K562 (cell line): ENCODE results near the gene CLEC2D. TPM values are rescaled to one million over a fixed set of nuclear protein-coding genes. Genes with fewer than 3 reads are reported as not detected.
A peak's percentile ranks its signal among the peaks of the same experiment; 100 is the strongest.

ENCODE experiments used
- CREBBP ChIP-seq: IDR thresholded peaks from one replicate; pipeline ENCODE4 v1.6.1; 2012; ENCODE audit warnings: low read depth, mild to moderate bottlenecking, control low read depth, inconsistent platforms, low read length
- GABPA ChIP-seq: fragments of 200-800 bp; sonication (Bioruptor generic); conservative IDR thresholded peaks from 2 replicates; pipeline ENCODE4 v1.6.1; 2016; ENCODE audit warnings: low read depth, missing genetic modification characterization, missing compliant biosample characterization
- HDAC6 ChIP-seq: IDR thresholded peaks from 2 replicates; pipeline ENCODE4 v1.6.1; 2012; ENCODE audit warnings: low read depth, mild to moderate bottlenecking, control low read depth, inconsistent platforms, low read length, moderate library complexity
- HIVEP1 ChIP-seq: fragments of 250-450 bp; sonication (Bioruptor Pico); IDR thresholded peaks from 2 replicates; pipeline ENCODE4 v1.4.0; 2020; ENCODE audit warnings: mild to moderate bottlenecking
- KAT8 ChIP-seq: fragments of 450-650 bp; IDR thresholded peaks from 2 replicates; pipeline ENCODE4 v1.6.1; 2016; ENCODE audit warnings: low read depth, mild to moderate bottlenecking
- KLF16 ChIP-seq: IDR thresholded peaks from 2 replicates; pipeline ENCODE4 v1.6.1; 2016; ENCODE audit warnings: antibody characterized with exemption
- MCM7 ChIP-seq, 2 experiments: fragments of 450-650 bp; IDR thresholded peaks; 2 replicates each; pipeline ENCODE4 v1.6.1; 2016 to 2018
- RB1 ChIP-seq: fragments of 450-650 bp; IDR thresholded peaks from 2 replicates; pipeline ENCODE4 v1.6.1; 2017; ENCODE audit warnings: low read depth, mild to moderate bottlenecking
- SREBF2 ChIP-seq: sonication (generic); formaldehyde crosslinking; IDR thresholded peaks from 2 replicates; pipeline ENCODE4 v1.4.0; 2020; ENCODE audit warnings: mild to moderate bottlenecking, missing genetic modification reagents
- TAF1 ChIP-seq: IDR thresholded peaks from 2 replicates; pipeline ENCODE4 v1.6.1; 2011; ENCODE audit warnings: mild to moderate bottlenecking, low read length, moderate library complexity; ENCODE audit not compliant: insufficient read depth, control insufficient read depth, severe bottlenecking; ENCODE audit errors: extremely low read depth
- TOE1 ChIP-seq, 2 experiments: fragments of 450-650 bp in 1 of 2; sonication (generic) in 1 of 2; formaldehyde crosslinking in 1 of 2; IDR thresholded peaks; 2 replicates each; pipeline versions ENCODE4 v1.7.1 to v1.8.0; 2016 to 2022; ENCODE audit warnings: borderline replicate concordance in 2 of 2, mild to moderate bottlenecking in 2 of 2, antibody characterized with exemption in 1 of 2, inconsistent platforms in 1 of 2, low read depth in 1 of 2, missing genetic modification reagents in 1 of 2, moderate library complexity in 1 of 2
- ZNF212 ChIP-seq: fragments of 450-650 bp; formaldehyde crosslinking; IDR thresholded peaks from 2 replicates; pipeline ENCODE4 v1.4.0; 2020; ENCODE audit warnings: mild to moderate bottlenecking
- ZNF311 ChIP-seq: fragments of 250-450 bp; sonication (Bioruptor Pico); IDR thresholded peaks from 2 replicates; pipeline ENCODE4 v1.4.0; 2020; ENCODE audit warnings: mild to moderate bottlenecking, moderate library complexity
- ZNF436 ChIP-seq: fragments of 250-450, 450-650 bp; sonication (Bioruptor Pico); formaldehyde crosslinking; IDR thresholded peaks from 2 replicates; pipeline ENCODE4 v1.7.0; 2020; ENCODE audit warnings: mild to moderate bottlenecking
- polyA plus RNA-seq, 8 experiments: library from polyadenylated mRNA; depleted of rRNA in 4 of 8; stranded (reverse) in 5 of 8; unstranded in 3 of 8; fragments of >200 nt; fragmentation: Nextera tagmentation in 2 of 8; fragmentation: Illumina TruSeq in 1 of 8; extraction: Ambion mirVana in 2 of 8; extraction: Trizol in 1 of 8; gene quantifications; 2 replicates each; pipeline versions ENCODE4 v1.2.1 to v1.2.3, GENCODE V29; 2011 to 2014; ENCODE audit warnings: inconsistent platforms in 1 of 8, missing spikeins in 1 of 8
- total RNA-seq, 7 experiments: library from RNA; depleted of rRNA in 6 of 7; stranded (reverse); fragments of >200 nt in 6 of 7; fragmentation: Illumina TruSeq in 2 of 7; extraction: Trizol in 2 of 7; gene quantifications; 2 replicates each; pipeline versions ENCODE4 v1.2.1 to v1.2.3, GENCODE V29; 2011 to 2021; ENCODE audit warnings: low replicate concordance in 1 of 7
- TF ChIP-seq, protein P1 (sequence below), 2 experiments: fragments of 450-650 bp; IDR thresholded peaks; 2 replicates each; pipeline ENCODE4 v1.6.1; 2016; ENCODE audit warnings: mild to moderate bottlenecking in 2 of 2, borderline replicate concordance in 1 of 2, low read depth in 1 of 2, moderate library complexity in 1 of 2
- TF ChIP-seq, protein P2 (sequence below): sonication (generic); formaldehyde crosslinking; IDR thresholded peaks from 2 replicates; pipeline ENCODE4 v1.8.0; 2022; ENCODE audit warnings: missing genetic modification reagents, mild to moderate bottlenecking, moderate library complexity, borderline replicate concordance
- TF ChIP-seq, protein P3 (sequence below): sonication (generic); formaldehyde crosslinking; IDR thresholded peaks from 2 replicates; pipeline ENCODE4 v1.8.0; 2022; ENCODE audit warnings: mild to moderate bottlenecking, low read depth, missing genetic modification reagents

The CLEC2D gene
- total and polyA plus RNA-seq, 9 of the 15 experiments (the other 6 are each of a cell fraction or from before 2014, with no cell fraction given) = 1.4 to 5.0 (median 2.2) TPM

DNA sequence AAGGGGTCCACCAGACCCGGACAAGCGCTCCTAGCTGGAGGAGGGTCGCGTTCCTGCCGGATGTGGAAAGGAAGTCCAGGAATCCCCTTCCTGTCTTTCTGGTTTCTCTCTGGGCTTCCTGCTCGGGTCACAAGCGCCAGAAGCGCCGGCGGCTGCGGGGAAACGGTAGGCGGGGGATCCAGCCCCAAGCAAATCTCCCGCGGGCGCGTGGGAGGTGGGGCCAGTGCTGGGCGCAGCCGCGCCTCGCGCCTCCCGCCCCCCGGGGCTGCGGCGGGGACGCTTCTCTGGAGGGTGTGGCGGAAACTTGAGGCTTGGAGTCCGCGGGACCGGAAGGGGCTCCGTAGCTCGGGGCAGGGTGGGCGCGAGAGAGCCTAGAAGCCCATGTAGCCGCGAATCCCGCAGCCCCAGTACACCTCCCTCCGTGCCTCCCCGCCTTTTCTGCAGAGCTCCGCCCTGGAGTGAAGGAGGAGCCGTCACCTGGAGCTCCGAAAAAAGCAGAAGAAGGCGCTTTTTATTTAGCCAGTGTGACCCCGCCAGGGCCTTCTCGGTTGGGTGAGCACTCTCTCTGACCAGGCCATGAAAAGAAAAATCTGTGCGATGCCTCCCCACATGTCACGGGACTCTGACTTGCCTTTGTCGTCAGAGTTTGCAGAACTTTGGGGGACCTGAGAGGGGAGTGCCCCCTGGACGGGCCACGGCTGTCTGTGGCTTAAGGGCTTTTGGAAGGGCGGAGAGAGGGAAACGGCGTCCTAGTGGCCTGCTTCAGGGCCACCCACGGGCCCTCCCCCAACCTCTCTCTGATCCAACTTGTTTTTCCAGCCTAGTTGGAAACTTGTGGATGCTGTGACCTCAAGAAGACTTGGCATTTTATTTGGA lies 21.4 kb upstream of the CLEC2D start (continued):
- TF ChIP-seq, protein P1, sequence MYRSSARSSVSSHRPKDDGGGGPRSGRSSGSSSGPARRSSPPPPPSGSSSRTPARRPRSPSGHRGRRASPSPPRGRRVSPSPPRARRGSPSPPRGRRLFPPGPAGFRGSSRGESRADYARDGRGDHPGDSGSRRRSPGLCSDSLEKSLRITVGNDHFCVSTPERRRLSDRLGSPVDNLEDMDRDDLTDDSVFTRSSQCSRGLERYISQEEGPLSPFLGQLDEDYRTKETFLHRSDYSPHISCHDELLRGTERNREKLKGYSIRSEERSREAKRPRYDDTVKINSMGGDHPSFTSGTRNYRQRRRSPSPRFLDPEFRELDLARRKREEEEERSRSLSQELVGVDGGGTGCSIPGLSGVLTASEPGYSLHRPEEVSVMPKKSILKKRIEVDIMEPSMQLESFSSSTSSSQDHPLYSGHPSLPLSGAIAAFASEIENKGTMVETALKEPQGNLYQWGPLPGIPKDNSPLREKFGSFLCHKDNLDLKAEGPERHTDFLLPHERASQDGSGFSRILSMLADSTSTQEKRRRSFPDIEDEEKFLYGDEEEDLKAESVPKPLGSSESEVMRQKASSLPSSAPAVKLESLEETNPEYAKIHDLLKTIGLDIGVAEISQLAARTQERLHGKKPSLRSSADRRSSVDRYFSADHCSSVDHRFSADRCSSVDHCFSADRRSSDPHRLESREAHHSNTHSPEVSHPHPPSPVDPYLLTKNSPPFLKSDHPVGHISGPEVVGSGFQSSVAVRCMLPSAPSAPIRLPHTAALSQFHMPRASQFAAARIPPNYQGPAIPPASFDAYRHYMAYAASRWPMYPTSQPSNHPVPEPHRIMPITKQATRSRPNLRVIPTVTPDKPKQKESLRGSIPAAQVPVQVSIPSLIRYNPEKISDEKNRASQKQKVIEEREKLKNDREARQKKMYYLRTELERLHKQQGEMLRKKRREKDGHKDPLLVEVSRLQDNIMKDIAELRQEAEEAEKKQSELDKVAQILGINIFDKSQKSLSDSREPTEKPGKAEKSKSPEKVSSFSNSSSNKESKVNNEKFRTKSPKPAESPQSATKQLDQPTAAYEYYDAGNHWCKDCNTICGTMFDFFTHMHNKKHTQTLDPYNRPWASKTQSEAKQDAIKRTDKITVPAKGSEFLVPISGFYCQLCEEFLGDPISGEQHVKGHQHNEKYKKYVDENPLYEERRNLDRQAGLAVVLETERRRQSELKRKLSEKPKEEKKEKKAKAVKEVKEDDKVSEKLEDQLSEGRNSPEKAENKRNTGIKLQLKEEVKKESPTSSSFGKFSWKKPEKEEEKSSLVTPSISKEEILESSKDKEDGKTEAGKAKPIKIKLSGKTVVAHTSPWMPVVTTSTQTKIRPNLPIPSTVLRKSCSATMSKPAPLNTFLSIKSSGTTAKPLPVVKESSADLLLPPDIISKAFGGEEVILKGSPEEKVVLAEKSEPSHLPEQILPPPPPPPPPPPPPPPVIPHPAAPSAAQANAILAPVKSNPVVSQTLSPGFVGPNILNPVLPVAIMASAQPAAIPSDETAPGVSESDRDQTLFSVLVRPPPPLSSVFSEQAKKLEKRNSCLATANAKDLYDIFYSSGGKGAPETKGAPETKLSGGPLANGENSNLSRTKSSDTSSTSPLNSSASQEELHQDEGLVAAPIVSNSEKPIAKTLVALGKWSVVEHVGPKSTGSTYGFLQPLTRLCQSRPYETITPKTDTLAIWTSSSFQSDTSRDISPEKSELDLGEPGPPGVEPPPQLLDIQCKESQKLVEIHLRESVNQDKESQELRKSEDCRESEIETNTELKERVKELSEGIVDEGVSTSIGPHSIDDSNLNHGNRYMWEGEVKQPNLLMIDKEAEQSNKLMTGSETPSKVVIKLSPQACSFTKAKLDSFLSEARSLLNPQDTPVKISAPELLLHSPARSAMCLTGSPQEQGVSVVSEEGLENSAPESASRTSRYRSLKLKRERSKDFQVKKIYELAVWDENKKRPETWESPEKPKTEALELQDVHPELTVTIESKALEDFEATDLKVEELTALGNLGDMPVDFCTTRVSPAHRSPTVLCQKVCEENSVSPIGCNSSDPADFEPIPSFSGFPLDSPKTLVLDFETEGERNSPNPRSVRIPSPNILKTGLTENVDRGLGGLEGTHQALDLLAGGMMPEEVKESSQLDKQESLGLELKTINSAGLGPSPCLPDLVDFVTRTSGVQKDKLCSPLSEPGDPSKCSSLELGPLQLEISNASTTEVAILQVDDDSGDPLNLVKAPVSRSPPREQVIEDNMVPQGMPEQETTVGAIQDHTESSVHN (IDR thresholded peaks at IDR 0.05; ENCODE audit: borderline replicate concordance in 1 of 2, low read depth in 1 of 2) = no peak
- no peak for TF ChIP-seq KLF16
- TF ChIP-seq GABPA (tag) = peak; percentile 83
- TF ChIP-seq, protein P2, sequence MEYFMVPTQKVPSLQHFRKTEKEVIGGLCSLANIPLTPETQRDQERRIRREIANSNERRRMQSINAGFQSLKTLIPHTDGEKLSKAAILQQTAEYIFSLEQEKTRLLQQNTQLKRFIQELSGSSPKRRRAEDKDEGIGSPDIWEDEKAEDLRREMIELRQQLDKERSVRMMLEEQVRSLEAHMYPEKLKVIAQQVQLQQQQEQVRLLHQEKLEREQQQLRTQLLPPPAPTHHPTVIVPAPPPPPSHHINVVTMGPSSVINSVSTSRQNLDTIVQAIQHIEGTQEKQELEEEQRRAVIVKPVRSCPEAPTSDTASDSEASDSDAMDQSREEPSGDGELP = peak; percentile 71
- peak; percentile 28 for TF ChIP-seq TAF1
- no peak for TF ChIP-seq MCM7 (IDR thresholded peaks at IDR 0.05)
- no peak for TF ChIP-seq ZNF212 (CRISPR knock-in tag)
- no peak for TF ChIP-seq ZNF436 (CRISPR knock-in tag)
- no peak for TF ChIP-seq TOE1 (IDR thresholded peaks at IDR 0.05; ENCODE audit: borderline replicate concordance)
- TF ChIP-seq TOE1 (CRISPR knock-in tag; IDR thresholded peaks at IDR 0.05; ENCODE audit: borderline replicate concordance, low read depth) = no peak
- TF ChIP-seq HIVEP1 (CRISPR knock-in tag) = no peak
- TF ChIP-seq, protein P3, sequence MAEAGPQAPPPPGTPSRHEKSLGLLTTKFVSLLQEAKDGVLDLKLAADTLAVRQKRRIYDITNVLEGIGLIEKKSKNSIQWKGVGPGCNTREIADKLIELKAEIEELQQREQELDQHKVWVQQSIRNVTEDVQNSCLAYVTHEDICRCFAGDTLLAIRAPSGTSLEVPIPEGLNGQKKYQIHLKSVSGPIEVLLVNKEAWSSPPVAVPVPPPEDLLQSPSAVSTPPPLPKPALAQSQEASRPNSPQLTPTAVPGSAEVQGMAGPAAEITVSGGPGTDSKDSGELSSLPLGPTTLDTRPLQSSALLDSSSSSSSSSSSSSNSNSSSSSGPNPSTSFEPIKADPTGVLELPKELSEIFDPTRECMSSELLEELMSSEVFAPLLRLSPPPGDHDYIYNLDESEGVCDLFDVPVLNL (CRISPR knock-in tag) = peak; percentile 73; the same call in 1 of the 2 replicates
- no peak for TF ChIP-seq KAT8
- no peak for TF ChIP-seq SREBF2 (CRISPR knock-in tag)
- no peak for TF ChIP-seq ZNF311 (CRISPR knock-in tag)
- TF ChIP-seq RB1 = peak; percentile 67
- TF ChIP-seq CREBBP = no peak
- TF ChIP-seq HDAC6 = no peak
